HG03097 (cell line): ENCODE results near the gene SFXN2.
A peak's percentile ranks its signal among the peaks of the same experiment; 100 is the strongest.
"Not testable (repeated sequence)": the region's sequence is repeated elsewhere in the genome, so short reads cannot be mapped to it uniquely, and the experiment has no call there.

Source experiments
- ATAC-seq: cut with Tn5 transposase; IDR thresholded peaks from one replicate; pipeline ENCODE4 v1.9.1; 2021; ENCODE audit not compliant: unreplicated experiment, low FRiP score

Gene SFXN2, protein sequence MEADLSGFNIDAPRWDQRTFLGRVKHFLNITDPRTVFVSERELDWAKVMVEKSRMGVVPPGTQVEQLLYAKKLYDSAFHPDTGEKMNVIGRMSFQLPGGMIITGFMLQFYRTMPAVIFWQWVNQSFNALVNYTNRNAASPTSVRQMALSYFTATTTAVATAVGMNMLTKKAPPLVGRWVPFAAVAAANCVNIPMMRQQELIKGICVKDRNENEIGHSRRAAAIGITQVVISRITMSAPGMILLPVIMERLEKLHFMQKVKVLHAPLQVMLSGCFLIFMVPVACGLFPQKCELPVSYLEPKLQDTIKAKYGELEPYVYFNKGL

DNA sequence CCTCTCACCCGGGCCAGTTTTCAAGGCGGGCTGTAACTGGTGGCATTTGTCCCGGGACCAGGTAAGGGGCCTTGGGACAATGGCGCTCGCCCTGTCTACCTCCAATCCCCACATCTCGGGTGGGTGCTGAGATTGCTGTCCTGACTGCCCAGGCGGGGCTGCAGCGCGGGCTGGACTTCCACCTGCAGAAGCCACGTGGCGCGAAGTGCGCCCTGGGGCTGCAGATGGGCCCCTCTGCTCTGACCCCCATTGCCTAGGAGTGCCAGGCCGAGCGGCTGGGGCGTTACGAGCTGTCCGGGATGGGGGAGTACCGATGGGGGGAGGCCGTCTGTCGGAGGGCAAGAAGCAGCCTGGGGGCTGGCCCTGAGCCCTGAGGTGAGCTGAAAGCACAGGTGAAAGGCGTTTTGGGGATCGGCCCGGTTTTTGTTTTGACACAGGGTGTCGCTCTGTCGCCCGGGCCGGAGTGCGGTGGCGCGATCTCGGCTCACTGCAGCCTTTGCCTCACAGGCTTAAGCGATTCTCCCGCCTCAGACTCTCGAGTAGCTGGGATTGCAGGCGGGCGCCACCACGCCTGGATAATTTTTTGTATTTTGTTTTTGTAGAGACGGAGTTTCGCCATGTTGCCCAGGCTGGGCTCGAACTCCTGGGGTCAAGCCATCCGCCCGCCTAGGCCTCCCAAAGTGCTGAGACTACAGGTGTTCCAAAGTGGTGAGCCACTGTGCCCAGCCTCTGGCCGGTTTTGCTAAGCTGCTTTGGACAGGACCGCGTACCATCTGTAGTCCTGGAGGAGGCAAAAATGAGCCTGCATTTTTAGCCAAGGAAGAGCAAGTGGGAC is at the start of gene SFXN2:
Gene SFXN2, plus strand, starts transcription at position 16 of the 835 bp plus-strand sequence. CDS start 12,001 bp downstream, outside the sequence.
- peak; percentile 13 for ATAC-seq

DNA sequence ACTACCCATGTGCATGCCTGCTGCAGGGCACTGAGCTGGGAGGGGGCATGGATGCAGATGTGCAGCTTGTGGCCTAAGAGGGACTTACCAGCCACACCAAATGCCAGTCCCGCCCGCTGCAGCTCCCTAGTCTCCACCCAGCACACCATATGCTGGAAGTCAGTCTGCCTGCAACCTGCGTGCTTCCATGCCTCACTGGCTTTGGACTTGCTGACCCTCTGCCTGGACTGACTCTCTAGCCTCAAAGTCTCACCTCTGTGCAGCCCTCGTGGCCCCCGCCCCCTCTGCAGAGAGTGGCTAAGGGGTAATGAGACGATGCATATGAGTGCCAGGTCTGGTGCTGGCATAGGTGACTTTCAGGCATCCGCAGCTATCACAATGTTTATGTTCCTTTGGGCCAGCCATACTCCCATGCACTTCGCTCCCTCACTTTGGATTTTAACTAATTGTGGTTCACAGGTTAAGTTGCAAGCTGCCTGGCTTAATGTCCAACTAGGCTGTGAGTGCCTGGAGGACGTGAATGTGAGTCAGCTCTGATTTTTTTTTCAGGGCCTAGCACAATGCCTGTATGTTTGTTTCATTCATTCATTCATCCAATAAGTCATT is 48.4 kb upstream of the SFXN2 start:
- no peak for ATAC-seq

DNA sequence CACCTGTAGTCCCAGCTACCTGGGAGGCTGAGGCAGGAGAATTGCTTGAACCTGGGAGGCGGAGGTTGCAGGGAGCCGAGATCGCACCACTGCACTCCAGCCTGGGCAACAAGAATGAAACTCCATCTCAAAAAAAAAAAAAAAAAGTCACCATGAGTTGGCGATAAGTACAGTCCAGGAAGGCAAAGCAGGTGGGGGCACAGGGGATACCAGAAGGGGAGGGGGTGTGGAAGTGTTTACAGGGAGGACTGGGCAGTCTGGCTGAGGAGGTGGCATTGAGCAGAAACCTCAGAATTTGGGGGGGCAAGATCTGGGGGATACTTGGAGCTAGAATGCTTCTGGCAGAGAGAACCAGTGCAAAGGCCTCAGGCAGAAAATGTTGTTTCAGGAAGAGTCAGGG is 47.0 kb upstream of the SFXN2 start:
- not testable (repeated sequence) for ATAC-seq

DNA sequence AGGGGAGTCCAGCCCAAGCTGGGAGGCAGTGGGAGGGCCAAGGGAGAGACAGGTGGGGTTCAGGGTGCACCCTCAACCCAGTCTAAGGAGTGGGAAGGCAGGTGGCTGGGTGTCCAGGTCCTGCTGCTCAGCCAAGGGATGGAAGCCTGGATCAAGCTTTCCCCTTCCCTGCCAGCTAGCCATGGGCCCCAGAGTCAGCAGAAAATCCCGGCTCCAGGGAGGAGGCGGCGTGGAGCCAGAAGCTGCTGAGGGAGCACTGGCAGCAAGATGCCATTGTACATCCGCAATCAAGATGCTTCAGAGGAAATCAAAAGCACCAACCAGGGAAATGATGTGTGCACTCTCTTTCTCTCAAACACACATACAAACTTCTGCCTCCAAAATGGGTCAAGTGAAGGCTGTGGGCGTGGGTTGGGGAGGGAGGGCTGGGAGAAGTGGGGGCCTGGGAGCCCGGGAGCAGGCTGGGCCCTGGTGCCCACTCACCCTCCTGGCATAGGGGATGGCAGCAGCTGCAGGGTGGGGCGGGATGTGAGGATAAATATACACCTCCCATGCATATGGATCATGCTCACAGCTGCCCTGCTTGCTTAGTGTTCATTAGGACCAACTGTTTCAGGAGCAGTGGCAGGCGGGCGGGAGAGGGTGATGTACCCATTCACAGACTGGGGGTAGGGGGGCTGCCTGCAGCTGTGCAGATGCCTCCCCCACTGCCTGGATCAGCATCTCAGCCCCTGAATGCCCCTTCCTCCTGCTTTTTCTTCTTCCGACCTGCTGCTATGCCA is 45.9 kb upstream of the SFXN2 start:
- no peak for ATAC-seq

DNA sequence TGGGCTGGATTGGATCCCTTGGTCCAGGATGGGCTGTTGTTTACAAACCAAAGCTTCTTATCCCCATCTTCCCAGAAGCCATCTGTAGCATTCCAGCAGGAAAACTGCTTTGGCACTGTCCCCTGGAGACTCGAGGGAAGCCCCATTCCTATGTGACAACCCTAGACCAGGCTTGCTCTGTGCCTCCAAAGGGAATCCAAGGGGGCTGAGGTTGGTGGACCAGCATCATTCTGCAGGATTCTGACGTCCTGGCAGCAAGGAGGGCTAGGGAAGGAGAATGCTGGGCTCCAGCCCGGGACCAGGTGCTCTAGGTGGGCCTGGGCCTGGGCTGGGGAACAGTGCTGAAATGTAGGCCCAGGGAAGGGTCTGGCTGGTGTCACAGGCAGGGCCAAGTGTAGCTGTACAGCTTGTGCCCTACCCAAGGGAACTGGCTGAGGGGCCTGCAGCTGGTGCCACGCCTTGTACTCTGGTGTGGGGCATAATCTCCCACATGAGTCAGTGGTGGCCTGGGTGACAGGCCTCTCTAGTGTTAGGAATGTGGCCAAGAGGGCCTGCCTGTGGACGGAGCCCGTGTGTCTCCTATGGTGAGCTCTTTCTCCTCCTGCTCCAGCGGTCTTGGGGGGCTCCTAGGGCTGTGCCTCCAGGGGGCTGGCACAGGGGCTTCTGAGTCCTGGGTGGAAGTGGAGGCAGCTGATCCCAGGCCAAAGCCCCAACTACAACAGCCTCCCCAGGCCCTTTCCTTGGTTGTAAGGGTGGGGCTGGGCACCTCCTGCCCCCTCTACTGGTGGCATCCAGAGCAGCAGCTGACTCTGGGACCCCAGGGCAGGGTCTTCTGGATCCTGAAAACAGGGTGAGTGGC is 45.0 kb upstream of the SFXN2 start:
- no peak for ATAC-seq

DNA sequence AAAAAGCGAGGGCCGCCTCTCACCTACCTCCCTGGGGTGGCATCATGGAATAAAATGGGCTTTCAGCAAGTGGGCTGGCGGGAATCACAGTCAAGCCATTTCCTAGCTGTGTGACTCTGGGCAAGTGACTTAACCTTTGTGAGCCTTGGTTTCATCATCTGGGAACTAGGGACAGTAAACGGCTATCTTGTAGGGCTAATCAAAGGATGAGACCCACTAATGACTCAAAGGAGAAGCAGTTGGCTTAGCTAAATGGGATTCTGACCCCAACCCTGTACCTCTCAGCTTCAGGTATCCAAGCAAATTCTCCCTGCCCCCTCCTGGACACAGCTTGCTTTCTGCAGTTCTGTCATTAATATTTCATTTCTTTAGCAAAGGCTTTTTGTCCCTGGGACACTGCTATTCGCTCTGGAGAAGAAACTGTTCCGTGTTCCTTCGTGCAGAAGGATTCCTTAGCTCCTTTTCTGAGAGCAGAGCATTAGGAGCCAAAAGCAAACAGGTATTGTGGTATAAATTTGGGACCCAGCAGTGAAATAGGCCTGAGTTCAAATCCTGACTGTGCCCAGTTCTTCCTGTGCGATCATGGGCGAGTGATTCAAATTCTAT is 44.3 kb upstream of the SFXN2 start:
- no peak for ATAC-seq

DNA sequence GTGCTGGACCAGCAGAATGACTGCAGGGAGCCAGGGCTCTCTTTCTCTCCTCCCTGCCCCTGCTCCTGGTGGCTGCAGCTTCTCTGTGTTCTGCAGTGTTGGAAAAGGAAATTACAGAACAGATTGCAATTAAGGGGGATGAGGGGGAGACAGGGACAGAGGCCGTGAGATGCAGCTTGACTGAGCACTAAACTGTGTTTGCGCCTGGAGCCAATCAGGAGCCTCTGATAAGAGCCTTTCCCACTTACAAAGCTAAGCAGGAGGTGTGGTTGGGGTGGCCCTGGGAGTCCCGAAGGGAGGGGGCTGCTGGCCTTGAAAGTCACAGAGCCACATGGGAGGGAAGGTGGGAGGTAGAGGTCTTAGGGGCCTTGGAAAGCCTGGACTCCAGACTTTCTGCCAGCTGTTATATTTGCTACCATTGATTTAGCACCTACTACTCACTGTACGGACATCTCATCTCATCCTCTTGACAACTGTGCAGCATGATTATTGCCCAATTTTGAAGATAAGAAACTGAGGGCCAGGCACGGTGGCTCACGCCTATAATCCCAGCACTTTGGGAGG is 43.5 kb upstream of the SFXN2 start:
- ATAC-seq = no peak

DNA sequence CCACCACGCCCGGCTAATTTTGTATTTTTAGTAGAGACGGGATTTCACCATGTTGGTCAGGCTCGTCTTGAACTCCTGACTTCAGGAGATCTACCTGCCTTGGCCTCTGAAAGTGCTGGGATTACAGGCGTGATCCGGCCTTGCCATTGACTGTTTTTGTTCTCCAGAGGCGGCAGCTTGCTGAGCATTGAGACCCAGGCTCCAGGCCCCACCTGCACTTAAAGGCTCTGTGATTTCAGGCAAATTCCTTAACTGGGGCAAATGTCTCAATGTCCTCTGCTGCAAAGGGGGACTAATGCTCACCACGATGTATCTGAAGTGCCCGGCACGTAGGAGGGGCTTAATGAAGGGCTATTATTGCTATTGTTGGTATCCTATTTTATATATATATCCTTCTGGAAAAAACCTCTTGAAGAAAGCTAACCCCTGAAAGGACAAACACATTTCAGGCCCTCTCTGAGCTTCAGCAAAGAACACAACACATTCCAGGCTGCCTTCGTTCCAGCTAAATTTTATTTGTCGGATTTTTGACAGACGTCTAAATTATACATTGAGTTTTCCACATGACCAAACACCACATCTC is 41.1 kb upstream of the SFXN2 start:
- no peak for ATAC-seq

DNA sequence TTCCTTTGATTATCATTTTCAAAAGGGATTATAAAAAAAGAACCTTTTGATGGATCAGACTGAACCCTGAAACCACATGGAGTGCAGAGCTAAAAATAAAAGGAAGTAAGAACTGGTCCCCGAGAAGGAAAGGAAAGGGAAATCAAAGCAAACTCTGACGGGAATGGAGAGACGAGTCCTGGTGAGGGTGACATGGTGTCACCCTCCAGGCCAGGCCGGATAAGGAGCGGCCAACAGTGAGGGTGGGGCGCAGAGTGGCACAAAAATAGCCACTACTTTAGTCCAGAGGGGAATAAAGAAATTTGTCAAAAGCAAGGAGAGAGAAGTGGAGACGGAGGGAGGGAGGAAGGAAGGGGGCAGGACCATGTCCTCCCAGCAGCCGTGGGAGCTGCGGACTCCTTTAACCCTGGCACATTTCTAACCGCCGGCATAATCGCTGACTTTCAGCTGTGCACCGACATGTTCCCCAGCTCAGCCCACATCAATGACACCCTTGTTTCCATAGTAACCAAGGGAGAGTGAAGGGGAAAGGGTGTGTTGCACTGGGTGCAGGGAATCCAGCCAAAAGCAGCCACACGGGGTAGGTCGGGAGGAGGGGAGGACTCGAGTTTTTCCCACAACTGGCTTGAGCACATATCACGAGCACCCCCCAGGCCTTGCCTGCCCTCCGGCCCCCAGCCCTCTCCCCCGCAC is 40.5 kb upstream of the SFXN2 start:
- ATAC-seq = no peak

DNA sequence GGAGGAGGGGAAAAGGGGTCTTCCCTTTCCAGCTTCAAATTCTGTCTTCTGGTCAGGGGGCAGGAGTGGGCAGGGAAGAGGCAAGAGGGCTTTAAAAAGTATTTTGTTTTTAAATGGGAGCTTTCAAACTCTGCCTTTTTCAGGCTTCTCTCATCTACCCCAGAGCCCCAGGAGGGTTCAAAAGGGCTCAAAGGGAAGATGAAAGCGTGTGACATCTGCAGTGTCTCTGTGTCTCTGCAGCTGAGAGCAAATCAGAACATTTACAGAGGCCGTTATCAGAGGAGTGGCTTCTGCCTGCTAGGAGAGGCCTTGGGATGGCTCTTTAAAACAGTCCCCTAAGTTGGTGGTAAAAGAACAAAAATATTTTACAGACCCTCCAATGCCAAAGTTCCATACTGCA is 39.9 kb upstream of the SFXN2 start:
- no peak for ATAC-seq

DNA sequence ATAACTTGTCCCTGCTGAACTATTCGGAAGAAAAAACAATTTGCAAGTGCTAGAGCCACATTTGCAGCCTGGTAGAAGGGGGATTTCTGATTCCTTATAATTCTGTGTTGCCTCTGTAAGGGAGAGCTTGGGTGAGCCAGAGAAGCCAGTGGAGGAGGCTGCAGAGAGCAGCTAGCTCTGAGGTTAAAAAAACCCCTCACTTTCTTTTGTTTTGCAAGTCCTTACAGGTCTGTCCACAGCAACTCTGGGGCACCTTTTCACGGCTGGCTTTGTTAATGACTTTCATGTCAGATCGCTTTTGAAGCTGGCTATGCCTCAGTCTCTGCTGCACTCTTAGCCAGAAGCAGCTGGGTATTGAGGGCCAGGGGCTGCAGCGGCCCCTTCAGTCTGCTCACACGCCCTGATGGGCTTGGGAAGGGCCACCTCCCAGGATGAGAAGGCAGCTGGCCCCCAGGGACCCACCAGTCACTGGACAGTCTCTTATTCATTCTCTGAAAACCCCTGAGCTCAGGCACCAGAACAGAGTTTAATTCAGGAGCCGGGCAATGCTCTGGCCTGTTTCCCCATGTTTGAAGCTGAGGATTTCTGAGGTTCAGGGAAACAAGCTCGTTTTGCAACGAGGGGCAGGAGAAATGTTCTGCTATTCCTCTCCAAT is 39.3 kb upstream of the SFXN2 start:
- ATAC-seq = no peak

DNA sequence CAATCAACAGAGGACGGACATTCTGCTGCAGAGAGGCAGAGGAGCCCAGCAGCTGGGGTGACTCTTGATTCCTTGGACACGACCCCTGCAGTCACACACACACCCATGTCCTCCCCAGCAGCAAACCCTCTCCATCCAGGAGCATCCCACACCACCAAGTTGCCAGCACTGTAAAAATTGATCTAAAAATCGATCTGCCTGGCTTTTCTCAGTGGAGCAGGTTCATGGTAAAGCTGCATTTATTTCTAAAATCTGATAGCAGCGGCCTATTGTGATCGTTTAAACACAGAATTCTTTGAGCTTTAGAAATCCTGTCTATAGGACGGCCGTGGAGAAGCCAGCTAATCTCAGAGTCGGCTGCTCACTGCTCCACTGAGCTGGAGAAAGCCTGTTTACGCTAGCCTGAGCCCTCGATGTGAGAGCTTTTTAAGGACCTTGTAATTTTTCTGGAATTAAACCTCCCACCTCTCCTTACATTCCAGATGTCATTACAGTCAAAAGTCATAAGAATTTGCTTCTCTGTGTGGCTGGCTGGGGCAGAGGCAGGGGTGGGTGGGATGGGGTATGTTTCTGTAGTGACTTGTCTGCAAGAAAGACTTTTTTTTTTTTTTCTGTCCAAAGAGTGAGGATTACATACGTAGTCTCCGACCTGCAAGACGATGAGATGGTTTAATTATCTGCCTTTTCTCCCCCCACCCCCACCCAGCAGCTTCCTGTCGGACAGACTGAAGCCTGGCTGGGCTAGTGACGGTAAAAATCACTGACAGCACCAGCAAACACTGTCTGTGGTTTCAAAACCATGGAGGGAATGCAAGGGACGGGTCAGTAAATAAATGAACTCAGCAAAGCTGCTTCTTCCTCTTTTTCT is 38.5 kb upstream of the SFXN2 start:
- ATAC-seq = no peak

DNA sequence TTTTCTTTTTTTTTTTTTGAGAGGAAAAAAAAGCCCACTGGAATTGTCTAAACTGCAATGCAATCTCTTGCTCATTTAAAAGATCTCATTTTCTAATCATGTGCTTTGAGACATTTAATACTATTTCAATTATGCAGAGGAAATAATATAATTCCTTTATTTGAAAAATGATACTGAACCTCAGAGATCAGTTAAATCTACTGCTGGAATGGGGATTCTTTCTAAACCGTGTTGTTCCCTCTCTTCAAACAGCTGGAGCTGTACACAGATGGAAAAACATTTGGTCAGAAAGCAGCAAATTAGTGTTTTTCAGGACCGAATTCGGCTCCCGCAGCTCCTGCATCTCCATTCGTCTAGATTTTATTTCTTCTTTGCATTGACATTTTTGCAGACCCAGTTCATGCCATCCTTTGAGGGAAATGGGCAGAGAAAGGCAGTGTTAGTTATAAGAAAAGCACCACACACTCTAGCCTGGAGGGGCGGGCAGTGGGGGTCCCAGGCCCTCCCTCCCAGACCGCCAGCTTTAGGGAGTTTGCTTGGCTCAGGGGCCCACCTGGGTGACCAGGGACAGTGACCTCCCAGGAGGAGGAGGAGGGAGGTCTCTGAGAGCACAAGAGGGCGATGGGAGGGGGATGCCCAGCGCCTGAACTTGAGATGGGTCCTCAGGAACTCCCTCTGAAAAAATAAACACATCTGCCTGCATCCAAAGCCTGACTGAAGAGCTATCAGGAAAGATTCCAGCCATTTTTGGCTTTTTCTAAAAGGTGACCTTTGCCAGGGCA is 37.7 kb upstream of the SFXN2 start:
- no peak for ATAC-seq

DNA sequence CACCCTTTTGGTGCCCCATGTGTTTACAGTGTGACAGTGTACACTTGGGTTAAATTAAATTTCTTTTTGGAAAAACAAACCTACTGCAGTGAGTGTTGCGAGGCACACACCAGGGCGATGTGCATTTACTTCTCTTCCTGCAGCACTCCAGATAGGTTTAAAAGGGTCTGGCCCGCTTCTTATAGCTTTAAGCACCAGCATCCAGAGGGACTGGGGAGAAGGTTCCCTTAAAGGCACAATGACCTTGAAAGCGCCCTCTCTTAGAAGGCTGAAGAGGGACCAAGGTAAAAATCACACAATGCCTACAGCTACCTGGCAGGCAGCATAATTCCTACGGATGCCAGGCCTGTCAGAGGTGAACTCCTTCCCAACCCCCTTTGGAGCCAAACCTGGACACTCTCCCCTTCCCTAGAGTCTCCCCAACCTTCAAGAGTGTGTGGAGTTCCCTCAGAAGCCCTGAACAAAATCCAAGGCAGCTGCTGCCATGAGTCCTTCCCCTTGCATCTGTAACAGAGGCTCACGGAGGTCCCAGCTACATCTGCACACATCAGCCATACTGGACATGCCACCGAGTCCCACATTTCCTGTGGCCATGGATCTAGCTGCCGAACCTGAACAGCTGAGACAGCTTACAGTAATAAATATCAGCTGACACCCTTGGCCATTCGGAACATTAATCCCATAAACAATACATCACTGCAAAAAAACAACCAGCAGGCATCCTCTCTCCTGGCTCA is 36.9 kb upstream of the SFXN2 start:
- ATAC-seq = no peak

DNA sequence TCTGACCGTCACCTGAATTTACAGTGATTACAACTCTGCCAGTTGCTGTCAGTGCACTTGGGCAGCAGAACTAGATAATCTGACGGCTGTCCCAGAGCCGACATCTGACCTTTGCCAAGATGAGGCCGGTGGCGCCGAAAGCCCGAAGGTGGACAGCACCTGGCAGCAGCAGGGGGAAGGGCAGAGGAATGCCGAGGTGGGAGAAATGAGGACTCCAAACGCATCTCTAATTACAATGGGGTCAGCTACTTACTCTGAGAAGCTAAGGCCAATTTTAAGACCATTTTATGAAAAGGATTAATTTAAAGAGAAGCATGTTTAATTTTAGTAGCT is 36.4 kb upstream of the SFXN2 start:
- no peak for ATAC-seq
